Erythroblast (primary cell): ENCODE data around the gene SHOX.

Source experiments
- GATA1 ChIP-seq: IDR thresholded peaks from 2 replicates; pipeline ENCODE4 v1.6.1; 2011; ENCODE audit warnings: low read depth, mild to moderate bottlenecking, control low read depth, low read length, moderate library complexity
- POLR2A ChIP-seq: IDR thresholded peaks from 2 replicates; pipeline ENCODE4 v1.6.1; 2011; ENCODE audit warnings: mild to moderate bottlenecking, low read length

DNA sequence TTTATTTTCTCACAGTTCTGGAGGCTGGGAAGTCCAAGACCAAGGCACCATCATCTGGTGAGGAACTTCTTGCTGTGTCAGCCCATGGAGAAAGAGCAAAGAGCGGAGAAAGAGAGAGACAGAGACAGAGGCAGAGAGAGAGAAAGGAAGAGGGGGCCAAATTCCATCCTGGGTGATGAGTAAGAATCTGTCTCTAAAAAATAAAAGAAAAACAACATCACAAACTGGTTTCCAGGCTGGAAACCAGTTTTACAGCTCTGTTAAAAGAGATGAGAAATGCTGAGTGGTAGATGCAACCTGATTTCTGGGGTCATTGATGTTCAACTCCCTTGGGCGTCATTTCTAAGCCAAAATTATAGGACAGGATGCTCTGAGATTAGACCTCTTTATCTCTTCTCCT lies 72.9 kb downstream of the SHOX start:
- TF ChIP-seq POLR2A = no peak
- TF ChIP-seq GATA1 = no peak
